GM12878 (cell line): ENCODE data around the gene GHDC. TPM values are rescaled to one million over a fixed set of nuclear protein-coding genes. Genes with fewer than 3 reads are reported as not detected.
"Not testable (repeated sequence)": the region's sequence is repeated elsewhere in the genome, so short reads cannot be mapped to it uniquely, and the experiment has no call there.

Experiments
- ATAC-seq: fragments of 200-7000 bp; cut with Tn5 transposase; 3 replicates; pipeline ENCODE4 v1.9.1; 2020; ENCODE audit warnings: mild to moderate bottlenecking, moderate library complexity
- BruUV-seq: library from RNA; stranded (reverse); fragments of 400-500 nt; replicated peaks from 2 replicates; lab custom pipeline; 2021; lab: Mats Ljungman, UMichigan
- CTCF ChIA-PET: fragments of 300-600 bp; sonication (Branson Sonifier 250); formaldehyde crosslinking; extraction: SDS; loops from one replicate; lab custom pipeline; 2021; ENCODE audit warnings: inconsistent platforms; lab: Yijun Ruan, JAX
- POLR2A ChIA-PET: fragments of 350-600 bp; formaldehyde crosslinking; extraction: SDS; loops from one replicate; lab custom pipeline; 2021; ENCODE audit warnings: inconsistent platforms; lab: Charles Lee
- RAD21 ChIA-PET: fragments of 300-600 bp; sonication (Branson Sonifier 250); formaldehyde crosslinking; loops from one replicate; lab custom pipeline; 2023; ENCODE audit warnings: antibody characterized with exemption; ENCODE audit not compliant: unreplicated experiment; lab: Charles Lee
- SMC1A ChIA-PET: fragments of 300-600 bp; sonication (Branson Sonifier 250); formaldehyde crosslinking; loops from one replicate; lab custom pipeline; 2023; ENCODE audit not compliant: unreplicated experiment, uncharacterized antibody; lab: Charles Lee
- DNase-seq: peaks from one replicate; pipeline ENCODE4 v3.0.0-alpha.2; 2011; ENCODE audit warnings: low read depth, low spot score
- FAIRE-seq: peaks from 3 replicates; lab custom pipeline; 2011; peaks lifted over from hg19 to GRCh38; lab: Jason Lieb, UNC
- H2AFZ ChIP-seq: 2 replicates; pipeline ENCODE4 v1.6.0; 2011; ENCODE audit warnings: low read depth, low read length, control low read depth; ENCODE audit not compliant: control insufficient read depth
- H3K27ac ChIP-seq: 2 replicates; pipeline ENCODE4 v1.5.1; 2011; ENCODE audit warnings: control low read depth; ENCODE audit not compliant: control insufficient read depth, insufficient read depth
- H3K27me3 ChIP-seq, 2 experiments: replicated peaks in 1 of 2; 2 replicates each; pipeline versions ENCODE4 v1.6.0 to v1.6.1; 2011; ENCODE audit warnings: low read length in 1 of 2; ENCODE audit not compliant: control insufficient read depth in 2 of 2, insufficient read depth in 2 of 2
- H3K36me3 ChIP-seq, 2 experiments: 2 replicates each; pipeline ENCODE4 v1.5.1; 2011; ENCODE audit warnings: low read length in 1 of 2; ENCODE audit not compliant: control insufficient read depth in 2 of 2, insufficient read depth in 2 of 2
- H3K4me1 ChIP-seq: 2 replicates; pipeline ENCODE4 v1.6.1; 2011; ENCODE audit warnings: mild to moderate bottlenecking, low read length, moderate library complexity, mixed read lengths; ENCODE audit not compliant: control insufficient read depth, insufficient read depth
- H3K4me2 ChIP-seq: 2 replicates; pipeline ENCODE4 v1.6.0; 2011; ENCODE audit warnings: control low read depth; ENCODE audit not compliant: control insufficient read depth, insufficient read depth
- H3K4me3 ChIP-seq: fragments of 200-600 bp; sonication (generic); 2 replicates; pipeline ENCODE4 v1.5.1; 2016
- H3K79me2 ChIP-seq: 2 replicates; pipeline ENCODE4 v1.6.0; 2011; ENCODE audit warnings: low read length; ENCODE audit not compliant: control insufficient read depth, insufficient read depth
- H3K9ac ChIP-seq: 2 replicates; pipeline ENCODE4 v1.8.0; 2011; ENCODE audit warnings: low read length, control low read depth, mixed read lengths; ENCODE audit not compliant: control insufficient read depth, insufficient read depth
- H3K9me3 ChIP-seq: replicated peaks from 3 replicates; pipeline ENCODE4 v1.5.1; 2011; ENCODE audit warnings: mild to moderate bottlenecking, low read length; ENCODE audit not compliant: control insufficient read depth, insufficient read depth
- H4K20me1 ChIP-seq: 2 replicates; pipeline ENCODE4 v1.6.0; 2011; ENCODE audit not compliant: control insufficient read depth, insufficient read depth
- EZH2 ChIP-seq: IDR thresholded peaks from 2 replicates; pipeline ENCODE4 v1.6.1; 2012; ENCODE audit warnings: low read depth, mild to moderate bottlenecking, control low read depth, inconsistent platforms, low read length, borderline replicate concordance; ENCODE audit not compliant: control insufficient read depth
- FOXK2 ChIP-seq: fragments of 450-650 bp; IDR thresholded peaks from 2 replicates; pipeline ENCODE4 v1.6.1; 2017; ENCODE audit warnings: mild to moderate bottlenecking, moderate library complexity
- HDGF ChIP-seq: fragments of 450-650 bp; IDR thresholded peaks from 2 replicates; pipeline ENCODE4 v1.6.1; 2016; ENCODE audit warnings: antibody characterized with exemption
- KDM1A ChIP-seq: fragments of 200-600 bp; sonication (generic); IDR thresholded peaks from 2 replicates; pipeline ENCODE4 v1.6.1; 2016; ENCODE audit warnings: borderline replicate concordance
- MXI1 ChIP-seq: fragments of 150-350 bp; IDR thresholded peaks from 2 replicates; pipeline ENCODE4 v1.6.1; 2011; ENCODE audit warnings: low read depth, mild to moderate bottlenecking, inconsistent platforms, low read length, improper control_type of control experiment
- STAT3 ChIP-seq: IDR thresholded peaks from 2 replicates; pipeline ENCODE4 v1.6.1; 2011; ENCODE audit warnings: low read depth, low read length, improper control_type of control experiment
- TARDBP ChIP-seq: IDR thresholded peaks from 2 replicates; pipeline ENCODE4 v1.6.1; 2016; ENCODE audit warnings: borderline replicate concordance
- TBL1XR1 ChIP-seq: IDR thresholded peaks from 2 replicates; pipeline ENCODE4 v1.6.1; 2012; ENCODE audit warnings: low read depth, low read length, improper control_type of control experiment
- YY1 ChIP-seq: IDR thresholded peaks from 2 replicates; pipeline ENCODE4 v1.6.1; 2011; ENCODE audit warnings: low read depth, mild to moderate bottlenecking, low read length
- ZSCAN29 ChIP-seq: fragments of 450-650 bp; IDR thresholded peaks from 2 replicates; pipeline ENCODE4 v1.6.1; 2017; ENCODE audit warnings: mild to moderate bottlenecking, moderate library complexity
- WGBS: methylation state at CpG from one replicate; pipeline ENCODE4 v1.1.6; 2016; ENCODE audit warnings: low lambda C conversion rate; ENCODE audit not compliant: insufficient replicate concordance, insufficient coverage; ENCODE audit errors: missing lambda C conversion rate; 5-methylcytosine and 5-hydroxymethylcytosine counted together
- in situ Hi-C: fragments of 300-500 bp; cut with MboI; formaldehyde crosslinking; loops from 9 replicates; pipeline ENCODE4 v1.14.3; 2018; ENCODE audit warnings: mixed read lengths
- intact Hi-C: fragments of 100-400 bp; cut with micrococcal nuclease; formaldehyde crosslinking; loops from one replicate; pipeline ENCODE4 v1.14.2; 2022; ENCODE audit not compliant: unreplicated experiment
- polyA plus RNA-seq, 11 experiments: library from polyadenylated mRNA; depleted of rRNA in 4 of 11; unstranded in 6 of 11; stranded (reverse) in 5 of 11; fragments of >200 nt; fragmentation: Nextera tagmentation in 4 of 11; fragmentation: Illumina TruSeq in 1 of 11; extraction: Ambion mirVana in 4 of 11; extraction: Trizol in 1 of 11; gene quantifications; 1 replicate in 1 of 11; 2 replicates in 10 of 11; pipeline versions ENCODE4 v1.2.1 to v1.2.3, GENCODE V29; 2011 to 2016; ENCODE audit warnings: inconsistent platforms in 2 of 11, missing spikeins in 2 of 11, low read depth in 1 of 11
- total RNA-seq, 4 experiments: library from RNA; depleted of rRNA in 3 of 4; stranded (reverse); fragments of >200 nt in 3 of 4; fragmentation: Illumina TruSeq in 1 of 4; extraction: Trizol in 1 of 4; gene quantifications; 2 replicates each; pipeline versions ENCODE4 v1.2.1 to v1.2.3, GENCODE V29; 2013 to 2021
- TF ChIP-seq, protein P1 (sequence below): fragments of 450-650 bp; IDR thresholded peaks from 2 replicates; pipeline ENCODE4 v1.6.1; 2017; ENCODE audit warnings: borderline replicate concordance
- TF ChIP-seq, protein P2 (sequence below): fragments of 150-350 bp; IDR thresholded peaks from 2 replicates; pipeline ENCODE4 v1.6.1; 2014; ENCODE audit warnings: mild to moderate bottlenecking, low read depth, low read length
- TF ChIP-seq, protein P3 (sequence below): IDR thresholded peaks from 2 replicates; pipeline ENCODE4 v1.6.1; 2012; ENCODE audit warnings: low read depth, low read length, improper control_type of control experiment

The GHDC gene
- total and polyA plus RNA-seq, 10 of the 15 experiments (the other 5 are each of a cell fraction or from before 2014, with no cell fraction given): 0.72 to 20.6 (median 12.9) TPM

GRCh38 chr17:42214156-42214555 lies 19.9 kb upstream of the GHDC start (continued):
- TF ChIP-seq, protein P1, sequence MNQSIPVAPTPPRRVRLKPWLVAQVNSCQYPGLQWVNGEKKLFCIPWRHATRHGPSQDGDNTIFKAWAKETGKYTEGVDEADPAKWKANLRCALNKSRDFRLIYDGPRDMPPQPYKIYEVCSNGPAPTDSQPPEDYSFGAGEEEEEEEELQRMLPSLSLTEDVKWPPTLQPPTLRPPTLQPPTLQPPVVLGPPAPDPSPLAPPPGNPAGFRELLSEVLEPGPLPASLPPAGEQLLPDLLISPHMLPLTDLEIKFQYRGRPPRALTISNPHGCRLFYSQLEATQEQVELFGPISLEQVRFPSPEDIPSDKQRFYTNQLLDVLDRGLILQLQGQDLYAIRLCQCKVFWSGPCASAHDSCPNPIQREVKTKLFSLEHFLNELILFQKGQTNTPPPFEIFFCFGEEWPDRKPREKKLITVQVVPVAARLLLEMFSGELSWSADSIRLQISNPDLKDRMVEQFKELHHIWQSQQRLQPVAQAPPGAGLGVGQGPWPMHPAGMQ: no peak
- TF ChIP-seq, protein P2, sequence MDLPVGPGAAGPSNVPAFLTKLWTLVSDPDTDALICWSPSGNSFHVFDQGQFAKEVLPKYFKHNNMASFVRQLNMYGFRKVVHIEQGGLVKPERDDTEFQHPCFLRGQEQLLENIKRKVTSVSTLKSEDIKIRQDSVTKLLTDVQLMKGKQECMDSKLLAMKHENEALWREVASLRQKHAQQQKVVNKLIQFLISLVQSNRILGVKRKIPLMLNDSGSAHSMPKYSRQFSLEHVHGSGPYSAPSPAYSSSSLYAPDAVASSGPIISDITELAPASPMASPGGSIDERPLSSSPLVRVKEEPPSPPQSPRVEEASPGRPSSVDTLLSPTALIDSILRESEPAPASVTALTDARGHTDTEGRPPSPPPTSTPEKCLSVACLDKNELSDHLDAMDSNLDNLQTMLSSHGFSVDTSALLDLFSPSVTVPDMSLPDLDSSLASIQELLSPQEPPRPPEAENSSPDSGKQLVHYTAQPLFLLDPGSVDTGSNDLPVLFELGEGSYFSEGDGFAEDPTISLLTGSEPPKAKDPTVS: no peak
- no peak for TF ChIP-seq MXI1
- no peak for TF ChIP-seq STAT3
- TF ChIP-seq KDM1A: no peak
- TF ChIP-seq, all 136 proteins: peak for 0

DNA sequence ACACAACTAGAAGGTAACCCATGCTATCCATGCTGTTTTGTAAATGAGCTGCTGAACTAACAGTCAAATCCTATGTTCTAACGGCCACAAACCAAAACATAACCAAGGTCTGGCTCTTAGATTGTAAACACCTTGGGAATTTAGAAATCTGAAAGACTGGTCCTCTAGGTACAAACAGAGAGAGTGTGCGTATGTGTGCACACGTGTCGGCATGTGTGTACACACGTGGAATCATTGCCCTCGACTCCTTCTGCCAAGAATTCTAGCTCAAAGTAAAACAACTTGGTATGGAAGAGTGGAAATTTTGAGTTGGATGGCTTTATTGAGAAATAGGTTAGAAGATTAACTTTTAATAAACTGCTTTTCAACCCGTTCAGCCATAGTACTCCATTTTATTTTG lies 18.1 kb upstream of the GHDC start:
- Histone ChIP-seq H2AFZ (no peak overlapping the region), H3K9ac (no peak overlapping the region), H3K4me3 (no peak overlapping the region), H3K27me3 (no peaks in the 10 kb centered on the region), H4K20me1 (no peaks in the 10 kb centered on the region), H3K79me2 (no peaks in the 10 kb centered on the region), H3K9me3 (no peaks in the 10 kb centered on the region), H3K27ac (no peak overlapping the region), H3K36me3 (peaks cover 1 to 24% of the 10 kb centered on the region in 2 experiments; a peak in 2 of 4 replicates), H3K4me1 (no peaks in the 10 kb centered on the region), H3K4me2 (no peak overlapping the region)
- FAIRE-seq (no peak), ATAC-seq (no peak), DNase-seq (no peak)
- CTCF ChIA-PET: interaction anchor here (2.1 kb wide), 1 partner anchor 10 kb away, joined by 11 read pairs; no protein-coding TSS in a partner anchor
- in situ Hi-C loops (no loop called here), intact Hi-C loops (no loop called here)
- no peak for TF ChIP-seq TBL1XR1
- TF ChIP-seq HDGF: no peak
- no peak for TF ChIP-seq YY1
- no peak for TF ChIP-seq FOXK2
- TF ChIP-seq, protein P3, sequence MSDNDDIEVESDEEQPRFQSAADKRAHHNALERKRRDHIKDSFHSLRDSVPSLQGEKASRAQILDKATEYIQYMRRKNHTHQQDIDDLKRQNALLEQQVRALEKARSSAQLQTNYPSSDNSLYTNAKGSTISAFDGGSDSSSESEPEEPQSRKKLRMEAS: no peak
- no peak for TF ChIP-seq EZH2
- TF ChIP-seq ZSCAN29: no peak
- TF ChIP-seq TARDBP: no peak
- WGBS: 91% methylated on average over 7 of the region's 7 CpGs
- BruUV-seq: no TSS peak
- RAD21 ChIA-PET: no interaction called here
- POLR2A ChIA-PET: no interaction called here
- SMC1A ChIA-PET: interaction anchor here (0.7 kb wide), 1 partner anchor 122 kb away, joined by 3 read pairs; no protein-coding TSS in a partner anchor

DNA sequence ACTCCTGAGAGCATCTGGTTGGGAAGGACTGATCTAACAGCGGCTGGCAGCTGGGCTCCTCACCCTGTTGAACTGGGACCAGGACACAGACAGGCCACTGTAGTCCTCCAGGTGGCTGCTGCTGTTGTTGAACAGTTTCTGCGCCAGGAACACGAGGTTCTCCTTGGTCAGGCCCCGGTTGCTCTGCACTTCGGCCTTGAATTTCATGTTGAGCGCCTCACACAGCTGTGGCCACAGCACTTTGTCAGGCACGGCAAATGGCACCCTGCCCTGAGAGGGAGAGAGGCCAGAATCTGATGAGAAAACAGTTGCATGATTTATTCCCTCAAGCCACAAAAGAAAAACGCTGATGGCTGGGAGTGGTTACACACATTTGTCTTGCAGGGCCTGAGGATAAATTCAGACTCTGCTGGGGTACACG lies 17.6 kb upstream of the GHDC start:
- H3K27me3 ChIP-seq, H3K4me3 ChIP-seq, H2AFZ ChIP-seq, H4K20me1 ChIP-seq, H3K9me3 ChIP-seq, in situ Hi-C loops, BruUV-seq, H3K4me1 ChIP-seq, H3K79me2 ChIP-seq, DNase-seq, intact Hi-C loops, SMC1A ChIA-PET, RAD21 ChIA-PET, ATAC-seq, H3K27ac ChIP-seq, H3K4me2 ChIP-seq, FAIRE-seq, H3K9ac ChIP-seq: not testable (repeated sequence)
- peaks cover 1 to 24% of the 10 kb centered on the region in 2 experiments; a peak in 2 of 4 replicates for H3K36me3 ChIP-seq
- 76% methylated on average over 5 of the region's 9 CpGs for whole genome bisulfite sequencing
- CTCF ChIA-PET: interaction anchor here (2.1 kb wide), 1 partner anchor 10 kb away, joined by 11 read pairs; no protein-coding TSS in a partner anchor
- POLR2A ChIA-PET: interaction anchor here (0.6 kb wide), 1 partner anchor 20 kb away, joined by 3 read pairs; no protein-coding TSS in a partner anchor
